Fibroblast of mammary gland (primary cell): ENCODE measurements around the gene CD68.
"Not testable (repeated sequence)": the region's sequence is repeated elsewhere in the genome, so short reads cannot be mapped to it uniquely, and the experiment has no call there.

Experiments used
- DNase-seq: peaks from one replicate; pipeline ENCODE4 v3.0.0-alpha.2; 2010; ENCODE audit warnings: low read depth
- H3K4me3 ChIP-seq: 2 replicates; pipeline ENCODE4 v1.5.1; 2011; ENCODE audit warnings: low read depth, mild to moderate bottlenecking, low read length, moderate library complexity; ENCODE audit not compliant: control insufficient read depth
- CTCF ChIP-seq: conservative IDR thresholded peaks from 2 replicates; pipeline ENCODE4 v1.5.1; 2011; ENCODE audit warnings: low read depth, low read length, inconsistent platforms; ENCODE audit not compliant: control insufficient read depth, insufficient read depth

The CD68 gene

DNA sequence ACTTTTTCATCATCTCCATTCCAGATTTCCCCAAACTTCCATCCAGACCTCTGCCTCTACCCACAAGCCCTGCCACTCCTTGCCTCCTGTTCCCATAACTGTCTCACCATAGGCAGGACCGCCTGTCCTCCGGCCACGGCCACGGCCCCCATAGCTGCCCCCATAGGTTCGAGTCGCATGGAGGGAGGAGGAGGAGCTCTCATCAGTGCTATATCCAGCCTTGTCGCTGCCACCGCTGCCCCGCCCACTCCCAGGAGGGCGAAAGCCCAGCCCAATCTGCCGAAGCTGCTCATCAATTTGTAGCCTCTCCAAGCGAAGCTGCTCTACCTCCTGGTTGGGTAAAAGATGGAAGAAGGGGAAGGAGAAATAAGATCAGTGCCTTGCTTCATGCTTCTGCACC, 13.9 kb downstream of the CD68 start:
- DNase-seq, result no peak
- TF ChIP-seq CTCF, result no peak
- H3K4me3 ChIP-seq, result no peak overlapping the region

DNA sequence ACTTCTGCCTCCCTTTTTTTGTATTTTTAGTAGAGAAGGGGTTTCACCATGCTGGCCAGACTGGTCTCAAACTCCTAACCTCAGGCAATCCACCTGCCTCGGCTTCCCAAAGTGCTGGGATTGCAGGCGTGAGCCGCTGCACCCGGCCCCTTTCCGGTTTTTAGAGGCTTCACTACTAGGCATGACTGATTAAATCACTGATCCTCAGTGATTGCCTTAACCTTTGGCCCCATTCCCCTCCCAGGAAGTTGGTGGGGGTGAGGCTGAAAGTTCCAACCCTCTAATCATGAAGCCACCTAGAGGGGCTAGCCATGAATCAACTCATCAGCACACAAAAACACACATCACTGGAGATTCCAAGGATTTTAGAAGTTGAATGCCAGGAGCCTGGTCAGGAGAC, 18.1 kb downstream of the CD68 start:
- not testable (repeated sequence) for H3K4me3 ChIP-seq, DNase-seq

- TF ChIP-seq CTCF, result no peak
- DNase-seq, result no peak
Measured at GRCh38 chr17:7606280-7606679, 26.8 kb downstream of the CD68 start.

DNA sequence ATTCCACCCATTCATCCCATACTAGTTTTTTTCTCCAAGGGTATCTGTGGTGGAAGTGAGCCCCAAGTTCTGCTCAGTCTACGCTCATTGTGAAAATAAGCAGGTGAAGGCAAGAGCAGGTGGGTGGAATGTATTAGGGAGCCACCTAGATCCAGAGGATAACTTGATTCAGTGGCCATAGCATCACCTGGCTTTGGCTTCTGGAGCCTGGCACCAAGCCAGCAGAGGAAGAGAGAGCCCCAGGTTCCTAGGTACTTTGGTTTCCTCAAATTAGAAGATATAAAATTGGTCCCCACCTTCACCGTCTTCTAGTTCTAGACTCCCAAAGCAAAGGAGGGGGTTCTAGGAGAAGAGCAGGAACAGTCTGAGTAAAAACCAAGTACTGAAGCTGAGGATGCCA, 31.2 kb downstream of the CD68 start:
- DNase-seq, result no peak
- no peak for TF ChIP-seq CTCF
- no peak overlapping the region for H3K4me3 ChIP-seq

More at GRCh38 chr17:7606280-7606679, 26.8 kb downstream of the CD68 start:
- no peak overlapping the region for H3K4me3 ChIP-seq

DNA sequence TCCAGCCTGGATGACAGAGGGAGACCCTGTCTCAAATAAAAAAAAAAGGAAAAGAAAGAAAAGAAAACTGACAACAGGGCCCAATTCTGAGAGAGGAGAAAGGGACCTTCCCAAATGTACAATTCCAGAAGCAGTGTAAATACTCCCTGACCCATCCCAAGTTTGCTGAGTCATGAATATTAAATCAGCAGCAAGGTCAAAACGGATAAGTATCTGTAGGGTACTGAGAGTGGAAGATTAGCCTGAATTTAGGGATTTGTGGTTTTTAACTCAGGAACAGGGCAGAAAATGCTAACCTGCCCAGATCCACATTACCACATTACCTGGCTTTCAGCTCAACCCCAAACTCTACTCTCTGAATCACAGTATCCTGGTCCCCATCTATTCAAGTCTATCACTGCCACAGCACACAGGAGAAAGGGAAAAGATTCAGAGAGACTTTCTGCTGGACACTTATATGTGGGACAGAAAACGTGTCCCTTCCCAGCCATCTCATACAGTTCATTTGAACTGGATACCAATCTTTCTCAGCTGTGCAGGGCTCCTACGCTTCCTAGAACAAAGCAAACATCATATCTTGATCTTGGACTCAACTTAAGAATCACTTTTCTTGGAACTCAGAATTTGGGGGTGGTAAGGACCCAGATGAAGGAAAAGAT, 32.3 kb downstream of the CD68 start:
- no peak overlapping the region for H3K4me3 ChIP-seq
- TF ChIP-seq CTCF, result no peak
- no peak for DNase-seq

DNA sequence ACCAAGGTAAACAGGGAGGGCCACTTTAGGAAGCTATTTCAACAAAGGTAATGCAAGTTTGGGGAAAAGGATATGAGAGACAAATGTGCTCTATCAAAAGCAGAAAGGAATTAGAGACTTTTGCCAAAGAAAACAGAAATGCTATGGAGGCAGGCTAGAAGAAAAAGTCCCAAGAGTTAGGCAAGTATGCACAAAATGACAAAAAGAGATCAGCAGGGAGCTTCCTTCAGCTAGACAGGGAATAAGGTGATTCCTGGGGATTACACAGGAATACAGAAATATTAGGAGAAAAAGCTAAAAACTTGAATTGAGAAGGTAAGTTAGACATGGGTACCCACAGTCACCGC, 32.8 kb downstream of the CD68 start:
- H3K4me3 ChIP-seq, result no peak overlapping the region
- no peak for TF ChIP-seq CTCF
- no peak for DNase-seq

GRCh38 chr17:7613769-7614424, 34.5 kb downstream of the CD68 start:
- DNase-seq, result peak; percentile 54
- no peak for TF ChIP-seq CTCF
- H3K4me3 ChIP-seq, result peak overlapping the region; percentile 84
